Hepatocyte (in vitro differentiated cells): Measurements from ENCODE around the gene APOC4. TPM values are rescaled to one million over a fixed set of nuclear protein-coding genes. Genes with fewer than 3 reads are reported as not detected.

ENCODE experiments used
- DNase-seq: peaks from one replicate; pipeline ENCODE4 v3.0.0-alpha.2; 2016; ENCODE audit warnings: low spot score
- H2AFZ ChIP-seq: fragments of 200-600 bp; sonication (generic); 2 replicates; pipeline ENCODE4 v1.6.0; 2016; ENCODE audit warnings: antibody characterized with exemption, mild to moderate bottlenecking
- H3K27ac ChIP-seq: fragments of 200-600 bp; sonication (generic); 2 replicates; pipeline ENCODE4 v1.5.1; 2016; ENCODE audit warnings: mild to moderate bottlenecking
- H3K27me3 ChIP-seq: fragments of 200-600 bp; sonication (generic); 2 replicates; pipeline ENCODE4 v1.6.1; 2016
- H3K36me3 ChIP-seq: fragments of 200-600 bp; sonication (generic); replicated peaks from 2 replicates; pipeline ENCODE4 v1.5.1; 2016; ENCODE audit warnings: low read depth; ENCODE audit not compliant: insufficient read depth
- H3K4me1 ChIP-seq: fragments of 200-600 bp; sonication (generic); 2 replicates; pipeline ENCODE4 v1.5.1; 2016; ENCODE audit warnings: mild to moderate bottlenecking, moderate library complexity; ENCODE audit not compliant: insufficient read depth
- H3K4me2 ChIP-seq: fragments of 200-600 bp; sonication (generic); 2 replicates; pipeline ENCODE4 v1.6.0; 2016
- H3K4me3 ChIP-seq: fragments of 200-600 bp; sonication (generic); 2 replicates; pipeline ENCODE4 v1.5.1; 2016; ENCODE audit warnings: mild to moderate bottlenecking
- H3K79me2 ChIP-seq: fragments of 200-600 bp; sonication (generic); 2 replicates; pipeline ENCODE4 v1.6.0; 2017; ENCODE audit warnings: mild to moderate bottlenecking
- H3K9me2 ChIP-seq: fragments of 200-600 bp; sonication (generic); replicated peaks from 2 replicates; pipeline ENCODE4 v1.6.0; 2017; ENCODE audit warnings: mild to moderate bottlenecking; ENCODE audit not compliant: insufficient read depth
- H3K9me3 ChIP-seq: fragments of 200-600 bp; sonication (generic); 2 replicates; pipeline ENCODE4 v1.5.1; 2016; ENCODE audit warnings: low read depth, mild to moderate bottlenecking
- H4K20me1 ChIP-seq: fragments of 200-600 bp; sonication (generic); 2 replicates; pipeline ENCODE4 v1.6.0; 2016; ENCODE audit warnings: mild to moderate bottlenecking; ENCODE audit not compliant: insufficient read depth, poor library complexity, severe bottlenecking
- CTCF ChIP-seq: fragments of 200-600 bp; sonication (generic); IDR thresholded peaks from 2 replicates; pipeline ENCODE4 v1.5.1; 2016; ENCODE audit warnings: antibody characterized with exemption, mild to moderate bottlenecking; ENCODE audit not compliant: poor library complexity
- EZH2 ChIP-seq: fragments of 200-600 bp; sonication (generic); IDR thresholded peaks from 2 replicates; pipeline ENCODE4 v1.6.1; 2016; ENCODE audit warnings: antibody characterized with exemption, mild to moderate bottlenecking, borderline replicate concordance
- EZH2phosphoT487 ChIP-seq: fragments of 200-600 bp; sonication (generic); IDR thresholded peaks from one replicate; pipeline ENCODE4 v1.6.1; 2018; ENCODE audit warnings: antibody characterized with exemption, mild to moderate bottlenecking, low read depth, moderate library complexity; ENCODE audit not compliant: unreplicated experiment, severe bottlenecking
- WGBS: methylation state at CpG from one replicate; pipeline ENCODE4 v1.1.6; 2016; ENCODE audit warnings: low lambda C conversion rate; ENCODE audit errors: missing lambda C conversion rate; 5-methylcytosine and 5-hydroxymethylcytosine counted together
- polyA plus RNA-seq: library from polyadenylated mRNA; unstranded; fragments of >200 nt; fragmentation: Nextera tagmentation; extraction: Ambion mirVana; gene quantifications from 2 replicates; pipeline ENCODE4 v1.2.1, GENCODE V29; 2016
- total RNA-seq: library from RNA; depleted of rRNA; stranded (reverse); fragments of >200 nt; gene quantifications from 2 replicates; pipeline ENCODE4 v1.2.3, GENCODE V29; 2014

Gene APOC4
- total and polyA plus RNA-seq, 2 experiments from 2014 or later, result not detected

- WGBS, result 78% methylated on average over 10 of the region's 10 CpGs
- Histone ChIP-seq H3K4me1 (no peaks in the 10 kb centered on the region), H4K20me1 (no peaks in the 10 kb centered on the region), H3K79me2 (no peaks in the 10 kb centered on the region), H3K9me3 (no peaks in the 10 kb centered on the region), H3K27ac (no peak overlapping the region), H3K9me2 (no peaks in the 10 kb centered on the region), H3K27me3 (no peaks in the 10 kb centered on the region), H3K36me3 (no peaks in the 10 kb centered on the region), H3K4me2 (no peak overlapping the region), H3K4me3 (no peak overlapping the region), H2AFZ (no peak overlapping the region)
- TF ChIP-seq CTCF (no peak), EZH2phosphoT487 (no peak), EZH2 (no peak)
- DNase-seq, result no peak
These were observed 1.8 kb downstream of the APOC4 start for GRCh38 chr19:44943801-44944249.

- 90% methylated on average over 13 of the region's 13 CpGs for WGBS
- Histone ChIP-seq H3K4me3 (no peak overlapping the region), H3K79me2 (no peaks in the 10 kb centered on the region), H3K4me2 (no peak overlapping the region), H2AFZ (no peak overlapping the region), H4K20me1 (no peaks in the 10 kb centered on the region), H3K36me3 (no peaks in the 10 kb centered on the region), H3K27ac (no peak overlapping the region), H3K9me2 (no peaks in the 10 kb centered on the region), H3K27me3 (no peaks in the 10 kb centered on the region), H3K9me3 (no peaks in the 10 kb centered on the region), H3K4me1 (peaks cover 6% of the 10 kb centered on the region)
- TF ChIP-seq EZH2phosphoT487 (no peak), EZH2 (no peak), CTCF (no peak)
- DNase-seq, result no peak
These were observed 5.1 kb downstream of the APOC4 start for GRCh38 chr19:44947041-44947581.

GRCh38 chr19:44948237-44948636, 6.2 kb downstream of the APOC4 start:
- Histone ChIP-seq H3K79me2 (no peaks in the 10 kb centered on the region), H3K4me2 (no peak overlapping the region), H3K27ac (no peak overlapping the region), H2AFZ (no peak overlapping the region), H3K9me2 (no peaks in the 10 kb centered on the region), H3K27me3 (no peaks in the 10 kb centered on the region), H3K4me3 (no peak overlapping the region), H3K4me1 (peaks cover 6% of the 10 kb centered on the region), H4K20me1 (no peaks in the 10 kb centered on the region), H3K36me3 (no peaks in the 10 kb centered on the region), H3K9me3 (no peaks in the 10 kb centered on the region)
- peak; percentile 22 for DNase-seq
- 86% methylated on average over 5 of the region's 5 CpGs for WGBS
- TF ChIP-seq EZH2 (no peak), EZH2phosphoT487 (no peak), CTCF (no peak)
